Measurements from ENCODE around the gene TCTA.

- TF ChIP-seq CTCF (IDR thresholded peaks at IDR 0.05; ENCODE audit: low read depth, low read length) (no peak), POLR2A (IDR thresholded peaks at IDR 0.05; ENCODE audit: extremely low read depth, insufficient read length) (no peak)
Observed at GRCh38 chr3:49465270-49466034, 53.2 kb downstream of the TCTA start.

Data from NB4 (cell line).